ENCODE data around the gene CCP110.

- TF ChIP-seq CTCF (IDR thresholded peaks at IDR 0.05; ENCODE audit: poor library complexity) (no peak), EZH2 (IDR thresholded peaks at IDR 0.05; ENCODE audit: borderline replicate concordance) (no peak), EZH2phosphoT487 (IDR thresholded peaks at IDR 0.05; ENCODE audit: low read depth, severe bottlenecking, unreplicated experiment) (no peak)
Observed at GRCh38 chr16:19497176-19497575, 26.6 kb upstream of the CCP110 start.
